Measurements from ENCODE around the gene ZBTB38.

GRCh38 chr3:141367038-141367730, 1.1 kb upstream of the ZBTB38 start:
- no peak for TF ChIP-seq CTCF (conservative IDR thresholded peaks at IDR 0.05 in 1 of 2, IDR thresholded peaks at IDR 0.05 in 1 of 2; ENCODE audit: low read depth in 1 of 2, low read length in 2 of 2)
- TF ChIP-seq EZH2 (IDR thresholded peaks at IDR 0.05; ENCODE audit: low read length, missing control alignments): no peak
